ENCODE data around the gene ANTXR2. TPM values are rescaled to one million over a fixed set of nuclear protein-coding genes. Genes with fewer than 3 reads are reported as not detected.
A peak's percentile ranks its signal among the peaks of the same experiment; 100 is the strongest.

Gene ANTXR2
- total and polyA plus RNA-seq, 2 of the 13 experiments (the other 11 are each of a cell fraction or from before 2014, with no cell fraction given): 4.6 to 14.5 TPM

DNA sequence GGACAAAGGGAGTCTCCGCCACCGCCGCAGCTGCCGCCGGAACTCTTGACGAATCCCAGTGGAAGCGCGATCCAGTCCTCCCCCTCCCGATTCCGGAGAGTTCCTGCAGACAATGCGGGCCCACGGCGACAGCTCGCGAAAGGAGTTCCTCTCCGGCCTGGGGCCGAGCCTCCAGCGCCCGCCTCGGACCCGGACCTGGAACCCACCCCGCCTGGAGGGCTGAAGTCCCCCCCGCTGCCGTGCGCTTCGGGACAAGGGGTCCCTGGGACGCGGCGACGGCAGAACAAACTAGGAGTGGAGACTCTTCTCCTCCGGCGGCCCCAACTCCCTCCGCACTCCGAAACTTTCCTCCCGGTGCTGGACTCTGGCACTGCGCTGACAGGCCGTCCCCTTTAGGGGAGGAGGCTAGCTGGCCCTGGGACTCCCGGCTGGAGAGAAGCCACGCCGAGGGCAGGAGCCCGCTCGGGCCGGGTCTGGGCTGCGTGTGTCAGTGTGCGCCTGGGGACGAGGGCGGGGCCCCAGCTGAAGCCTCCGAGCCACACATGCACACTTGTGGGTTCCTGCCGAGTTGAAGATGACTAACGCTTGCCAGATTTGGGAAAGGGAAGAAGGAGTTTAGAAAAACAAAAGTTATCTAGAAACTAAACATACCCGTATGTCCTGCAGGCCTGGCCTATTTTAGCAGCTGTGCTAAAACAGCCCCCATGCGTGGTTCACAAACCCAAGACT, at the start of gene ANTXR2 (continued):
- TF ChIP-seq, protein P1, sequence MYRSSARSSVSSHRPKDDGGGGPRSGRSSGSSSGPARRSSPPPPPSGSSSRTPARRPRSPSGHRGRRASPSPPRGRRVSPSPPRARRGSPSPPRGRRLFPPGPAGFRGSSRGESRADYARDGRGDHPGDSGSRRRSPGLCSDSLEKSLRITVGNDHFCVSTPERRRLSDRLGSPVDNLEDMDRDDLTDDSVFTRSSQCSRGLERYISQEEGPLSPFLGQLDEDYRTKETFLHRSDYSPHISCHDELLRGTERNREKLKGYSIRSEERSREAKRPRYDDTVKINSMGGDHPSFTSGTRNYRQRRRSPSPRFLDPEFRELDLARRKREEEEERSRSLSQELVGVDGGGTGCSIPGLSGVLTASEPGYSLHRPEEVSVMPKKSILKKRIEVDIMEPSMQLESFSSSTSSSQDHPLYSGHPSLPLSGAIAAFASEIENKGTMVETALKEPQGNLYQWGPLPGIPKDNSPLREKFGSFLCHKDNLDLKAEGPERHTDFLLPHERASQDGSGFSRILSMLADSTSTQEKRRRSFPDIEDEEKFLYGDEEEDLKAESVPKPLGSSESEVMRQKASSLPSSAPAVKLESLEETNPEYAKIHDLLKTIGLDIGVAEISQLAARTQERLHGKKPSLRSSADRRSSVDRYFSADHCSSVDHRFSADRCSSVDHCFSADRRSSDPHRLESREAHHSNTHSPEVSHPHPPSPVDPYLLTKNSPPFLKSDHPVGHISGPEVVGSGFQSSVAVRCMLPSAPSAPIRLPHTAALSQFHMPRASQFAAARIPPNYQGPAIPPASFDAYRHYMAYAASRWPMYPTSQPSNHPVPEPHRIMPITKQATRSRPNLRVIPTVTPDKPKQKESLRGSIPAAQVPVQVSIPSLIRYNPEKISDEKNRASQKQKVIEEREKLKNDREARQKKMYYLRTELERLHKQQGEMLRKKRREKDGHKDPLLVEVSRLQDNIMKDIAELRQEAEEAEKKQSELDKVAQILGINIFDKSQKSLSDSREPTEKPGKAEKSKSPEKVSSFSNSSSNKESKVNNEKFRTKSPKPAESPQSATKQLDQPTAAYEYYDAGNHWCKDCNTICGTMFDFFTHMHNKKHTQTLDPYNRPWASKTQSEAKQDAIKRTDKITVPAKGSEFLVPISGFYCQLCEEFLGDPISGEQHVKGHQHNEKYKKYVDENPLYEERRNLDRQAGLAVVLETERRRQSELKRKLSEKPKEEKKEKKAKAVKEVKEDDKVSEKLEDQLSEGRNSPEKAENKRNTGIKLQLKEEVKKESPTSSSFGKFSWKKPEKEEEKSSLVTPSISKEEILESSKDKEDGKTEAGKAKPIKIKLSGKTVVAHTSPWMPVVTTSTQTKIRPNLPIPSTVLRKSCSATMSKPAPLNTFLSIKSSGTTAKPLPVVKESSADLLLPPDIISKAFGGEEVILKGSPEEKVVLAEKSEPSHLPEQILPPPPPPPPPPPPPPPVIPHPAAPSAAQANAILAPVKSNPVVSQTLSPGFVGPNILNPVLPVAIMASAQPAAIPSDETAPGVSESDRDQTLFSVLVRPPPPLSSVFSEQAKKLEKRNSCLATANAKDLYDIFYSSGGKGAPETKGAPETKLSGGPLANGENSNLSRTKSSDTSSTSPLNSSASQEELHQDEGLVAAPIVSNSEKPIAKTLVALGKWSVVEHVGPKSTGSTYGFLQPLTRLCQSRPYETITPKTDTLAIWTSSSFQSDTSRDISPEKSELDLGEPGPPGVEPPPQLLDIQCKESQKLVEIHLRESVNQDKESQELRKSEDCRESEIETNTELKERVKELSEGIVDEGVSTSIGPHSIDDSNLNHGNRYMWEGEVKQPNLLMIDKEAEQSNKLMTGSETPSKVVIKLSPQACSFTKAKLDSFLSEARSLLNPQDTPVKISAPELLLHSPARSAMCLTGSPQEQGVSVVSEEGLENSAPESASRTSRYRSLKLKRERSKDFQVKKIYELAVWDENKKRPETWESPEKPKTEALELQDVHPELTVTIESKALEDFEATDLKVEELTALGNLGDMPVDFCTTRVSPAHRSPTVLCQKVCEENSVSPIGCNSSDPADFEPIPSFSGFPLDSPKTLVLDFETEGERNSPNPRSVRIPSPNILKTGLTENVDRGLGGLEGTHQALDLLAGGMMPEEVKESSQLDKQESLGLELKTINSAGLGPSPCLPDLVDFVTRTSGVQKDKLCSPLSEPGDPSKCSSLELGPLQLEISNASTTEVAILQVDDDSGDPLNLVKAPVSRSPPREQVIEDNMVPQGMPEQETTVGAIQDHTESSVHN (CRISPR knock-in tag; IDR thresholded peaks at IDR 0.05): no peak
- no peak for TF ChIP-seq PAF1 (CRISPR knock-in tag; IDR thresholded peaks at IDR 0.05)
- no peak; the same call in 1 of the 2 replicates for TF ChIP-seq CBFB (CRISPR knock-in tag; IDR thresholded peaks at IDR 0.05)
- peak; percentile 12; the same call in 1 of the 2 replicates for TF ChIP-seq ZNF264 (CRISPR knock-in tag; IDR thresholded peaks at IDR 0.05)
- no peak for TF ChIP-seq KLF6 (CRISPR knock-in tag; IDR thresholded peaks at IDR 0.05)
- TF ChIP-seq ZBTB7A (CRISPR knock-in tag; IDR thresholded peaks at IDR 0.05): no peak
- TF ChIP-seq ZBTB40 (IDR thresholded peaks at IDR 0.05): no peak
- TF ChIP-seq ZBTB40 (CRISPR knock-in tag; IDR thresholded peaks at IDR 0.05): no peak
- no peak for TF ChIP-seq ZNF556 (CRISPR knock-in tag; IDR thresholded peaks at IDR 0.05; ENCODE audit: borderline replicate concordance)
- TF ChIP-seq ARNT (IDR thresholded peaks at IDR 0.05): no peak
- TF ChIP-seq ZNF292 (CRISPR knock-in tag; IDR thresholded peaks at IDR 0.05; ENCODE audit: borderline replicate concordance, low read depth): peak; percentile 85
- no peak for TF ChIP-seq ZNF143 (CRISPR knock-in tag; IDR thresholded peaks at IDR 0.05)

Data from HepG2 (cell line).